ENCODE measurements around the gene KIF26A.

Gene KIF26A

DNA sequence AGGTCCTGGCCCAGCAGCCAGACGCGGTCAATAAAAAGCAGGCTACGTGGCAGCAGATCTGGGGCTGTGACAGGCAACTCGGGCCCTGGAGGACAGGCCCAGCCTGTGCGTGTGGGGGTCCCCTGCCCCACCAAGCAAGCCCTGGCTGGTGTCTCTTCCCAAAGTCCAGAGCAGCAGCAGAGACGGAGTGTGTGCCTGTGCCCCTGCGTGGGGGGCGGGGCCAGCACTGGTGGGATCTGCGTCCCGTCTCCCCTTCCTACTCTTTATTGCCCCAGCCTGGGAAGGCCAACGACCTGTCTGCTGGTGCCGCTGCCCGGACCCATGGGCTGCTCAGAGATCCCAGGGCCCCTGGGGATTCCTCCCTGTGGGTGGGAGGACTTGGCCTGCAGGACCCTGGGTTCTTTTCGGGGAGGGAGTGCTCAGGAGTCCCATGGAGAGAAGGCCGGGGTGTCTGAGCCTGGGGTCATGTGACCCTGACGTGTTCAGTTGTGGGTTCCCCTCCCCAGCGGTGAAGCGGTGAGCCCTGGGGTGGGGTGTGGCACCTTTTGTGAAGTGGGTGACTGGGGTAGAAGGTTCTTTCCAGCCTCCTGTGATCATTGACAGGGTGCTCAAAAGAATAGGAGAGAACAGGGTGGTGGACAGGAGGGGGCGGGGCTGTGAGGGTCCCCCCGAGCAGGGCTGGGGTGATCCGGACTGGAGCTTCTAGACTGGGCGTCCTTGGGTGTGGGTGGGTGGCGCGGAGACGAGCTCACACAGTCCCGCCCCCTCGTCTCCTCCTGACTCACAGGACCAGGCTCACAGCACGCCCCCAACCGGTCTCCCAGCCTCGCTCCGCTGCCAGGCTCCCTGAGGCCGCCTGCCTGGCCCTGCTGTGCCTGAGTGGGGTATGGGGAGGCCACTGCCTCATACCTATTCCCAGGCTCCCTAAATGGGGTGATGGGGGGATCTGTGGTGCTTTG lies 30.5 kb upstream of the KIF26A start:
- H3K27ac ChIP-seq = no peak overlapping the region
- TF ChIP-seq, protein P1, sequence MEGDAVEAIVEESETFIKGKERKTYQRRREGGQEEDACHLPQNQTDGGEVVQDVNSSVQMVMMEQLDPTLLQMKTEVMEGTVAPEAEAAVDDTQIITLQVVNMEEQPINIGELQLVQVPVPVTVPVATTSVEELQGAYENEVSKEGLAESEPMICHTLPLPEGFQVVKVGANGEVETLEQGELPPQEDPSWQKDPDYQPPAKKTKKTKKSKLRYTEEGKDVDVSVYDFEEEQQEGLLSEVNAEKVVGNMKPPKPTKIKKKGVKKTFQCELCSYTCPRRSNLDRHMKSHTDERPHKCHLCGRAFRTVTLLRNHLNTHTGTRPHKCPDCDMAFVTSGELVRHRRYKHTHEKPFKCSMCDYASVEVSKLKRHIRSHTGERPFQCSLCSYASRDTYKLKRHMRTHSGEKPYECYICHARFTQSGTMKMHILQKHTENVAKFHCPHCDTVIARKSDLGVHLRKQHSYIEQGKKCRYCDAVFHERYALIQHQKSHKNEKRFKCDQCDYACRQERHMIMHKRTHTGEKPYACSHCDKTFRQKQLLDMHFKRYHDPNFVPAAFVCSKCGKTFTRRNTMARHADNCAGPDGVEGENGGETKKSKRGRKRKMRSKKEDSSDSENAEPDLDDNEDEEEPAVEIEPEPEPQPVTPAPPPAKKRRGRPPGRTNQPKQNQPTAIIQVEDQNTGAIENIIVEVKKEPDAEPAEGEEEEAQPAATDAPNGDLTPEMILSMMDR (conservative IDR thresholded peaks at IDR 0.05) = no peak
- TF ChIP-seq ZFX (IDR thresholded peaks at IDR 0.05) = no peak

DNA sequence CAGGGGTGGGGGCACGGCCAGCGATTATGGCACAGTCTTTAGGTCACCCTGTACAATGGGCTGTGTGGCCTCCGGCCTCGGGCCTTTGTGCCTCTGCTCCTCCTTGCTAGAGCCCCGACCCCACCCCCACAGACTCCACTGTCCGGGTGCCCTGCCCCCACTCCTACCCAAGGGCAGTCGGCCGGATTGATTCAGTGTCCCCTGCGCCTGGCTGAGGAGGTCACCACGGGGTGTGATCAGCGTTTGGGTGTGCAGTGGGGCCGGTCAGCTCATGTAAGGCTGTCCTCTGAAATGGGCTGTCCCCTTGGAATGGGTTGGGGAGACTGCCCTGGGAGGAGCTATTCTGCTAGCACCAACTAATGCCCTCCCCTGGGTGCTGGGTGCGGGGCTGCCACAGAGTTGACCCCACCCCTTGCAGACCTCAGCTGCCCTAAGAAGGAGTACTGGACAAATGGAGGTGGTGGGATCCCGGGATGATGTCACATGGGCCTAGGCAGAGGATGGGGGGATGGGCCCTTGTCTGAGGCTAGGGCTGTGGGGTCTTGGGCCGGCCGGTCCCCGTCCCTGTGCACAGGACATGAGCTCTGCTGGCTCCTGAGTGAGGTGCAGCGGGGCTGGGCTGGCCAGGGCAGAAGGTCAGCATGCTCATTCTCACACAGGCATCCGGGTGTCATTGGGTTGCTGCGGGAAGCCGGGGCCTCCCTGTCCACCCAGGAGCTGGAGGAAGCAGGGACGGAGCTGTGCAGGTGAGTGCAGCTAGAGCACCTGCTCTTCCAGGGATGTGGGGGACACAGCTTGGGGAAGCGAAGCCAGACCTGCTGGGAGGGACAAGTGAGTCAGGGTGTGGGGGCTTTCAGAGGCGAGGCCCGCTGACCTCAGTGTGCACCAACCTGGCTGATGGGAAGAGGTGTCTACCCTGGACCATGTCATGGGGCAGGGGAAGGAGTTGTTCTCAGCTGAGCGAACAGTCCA lies 29.5 kb upstream of the KIF26A start:
- H3K27ac ChIP-seq = no peak overlapping the region
- TF ChIP-seq, protein P1 (conservative IDR thresholded peaks at IDR 0.05) = no peak
- no peak for TF ChIP-seq ZFX (IDR thresholded peaks at IDR 0.05)

DNA sequence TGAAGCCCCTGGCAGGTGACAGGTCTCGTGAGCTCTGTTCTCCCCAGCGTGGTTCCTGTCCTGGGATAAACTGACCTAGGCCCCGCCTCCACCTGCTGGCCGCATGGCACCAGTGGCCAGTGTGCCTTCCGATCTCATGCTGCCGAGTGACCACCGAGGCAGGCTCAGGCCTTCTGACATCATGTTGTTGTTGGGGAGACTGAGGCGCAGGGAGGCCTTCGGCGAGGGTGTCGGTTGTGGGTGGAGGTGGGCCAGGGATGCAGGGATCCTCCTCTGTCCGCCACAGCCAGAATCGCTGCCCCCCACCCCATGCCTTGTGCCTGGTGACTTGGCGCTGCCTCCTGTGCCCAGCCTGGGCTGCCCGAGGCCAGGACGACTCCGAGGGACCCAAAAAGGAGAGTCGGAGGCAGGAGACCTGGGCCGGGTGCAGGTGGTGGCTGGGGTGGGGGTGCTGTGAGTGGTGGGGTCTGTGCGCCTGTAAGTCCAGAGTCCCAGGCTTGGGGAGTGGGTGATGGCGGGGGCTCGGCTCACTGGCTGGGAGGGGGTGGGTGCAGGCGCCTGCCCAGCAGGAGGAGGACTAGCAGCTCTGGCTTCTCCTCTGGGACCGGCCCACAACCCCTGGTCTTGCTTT lies 28.5 kb upstream of the KIF26A start:
- H3K27ac ChIP-seq = no peak overlapping the region
- TF ChIP-seq ZFX (IDR thresholded peaks at IDR 0.05) = no peak
- TF ChIP-seq, protein P1 (conservative IDR thresholded peaks at IDR 0.05) = no peak

DNA sequence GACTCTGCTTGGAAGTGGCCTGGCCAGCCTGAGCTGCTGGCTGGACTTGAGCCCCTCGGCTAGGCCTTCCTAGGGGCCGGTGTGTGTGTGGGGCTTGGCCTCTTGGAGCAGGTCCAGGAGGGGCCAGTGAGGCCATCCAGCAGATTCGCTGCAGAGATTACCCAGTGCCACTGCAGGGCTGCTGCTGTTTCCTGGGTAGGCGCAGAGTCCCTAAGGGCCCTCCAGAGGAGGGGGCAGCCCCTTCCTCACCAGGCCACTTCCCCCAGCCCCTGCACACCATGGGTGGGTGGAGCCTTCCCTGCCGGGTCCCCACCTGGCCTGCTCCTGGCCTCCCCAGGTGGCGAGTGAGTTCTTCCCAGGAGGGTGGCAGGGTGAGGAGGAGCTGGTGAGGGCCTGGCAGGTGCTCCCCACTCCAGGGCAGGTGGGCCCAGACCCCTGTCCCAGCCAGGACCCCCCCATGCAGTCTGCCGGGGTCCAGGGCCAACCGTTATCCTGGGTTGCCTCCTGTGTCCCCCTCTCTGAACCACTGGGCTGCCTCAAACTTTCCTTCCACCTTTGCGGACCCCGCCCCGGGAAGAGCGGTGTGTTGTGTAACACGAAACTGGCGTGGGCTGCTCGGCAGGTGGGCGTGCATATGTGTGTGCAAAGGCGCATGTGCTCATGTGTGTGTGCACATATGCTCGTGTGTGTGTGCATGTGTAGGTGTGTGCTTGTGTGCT lies 27.7 kb upstream of the KIF26A start:
- H3K27ac ChIP-seq = no peak overlapping the region
- TF ChIP-seq ZFX (IDR thresholded peaks at IDR 0.05) = no peak
- TF ChIP-seq, protein P1 (conservative IDR thresholded peaks at IDR 0.05) = no peak

DNA sequence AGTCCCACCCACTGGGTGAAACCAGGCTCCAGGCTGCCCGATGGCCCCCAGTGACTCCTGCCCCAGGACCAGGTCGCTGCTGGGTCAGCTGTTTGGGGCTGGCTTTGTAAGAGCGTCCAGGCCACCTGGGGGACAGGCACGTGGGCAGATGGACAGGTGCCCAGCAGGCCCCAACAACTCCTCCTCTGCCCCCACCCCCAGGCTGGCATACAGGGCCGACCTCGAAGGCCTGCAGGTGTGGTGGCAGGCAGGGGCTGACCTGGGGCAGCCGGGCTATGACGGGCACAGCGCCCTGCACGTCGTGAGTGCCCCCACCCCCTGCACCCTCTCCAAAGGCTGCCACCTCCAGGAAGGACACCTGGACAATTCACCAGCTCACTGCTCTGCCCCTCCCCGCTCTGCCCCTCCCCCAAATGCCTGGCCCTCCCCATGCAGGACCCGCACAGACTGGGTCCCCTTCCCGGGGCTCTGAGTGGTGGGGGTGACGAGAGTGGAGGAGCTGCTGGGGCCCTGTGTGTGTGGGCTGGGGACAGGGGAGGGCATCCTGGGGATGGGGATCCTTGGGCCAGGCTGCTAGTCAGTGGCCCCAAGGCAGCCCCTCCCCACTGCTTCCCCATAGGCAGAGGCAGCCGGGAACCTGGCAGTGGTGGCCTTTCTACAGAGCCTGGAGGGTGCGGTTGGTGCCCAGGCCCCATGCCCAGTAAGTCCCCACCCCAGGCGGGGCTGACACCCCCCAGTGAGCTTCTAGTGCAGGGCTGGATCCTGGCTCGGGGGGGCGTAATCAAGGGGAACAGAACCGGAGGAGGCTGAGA lies 26.9 kb upstream of the KIF26A start:
- TF ChIP-seq, protein P1 (conservative IDR thresholded peaks at IDR 0.05) = no peak
- no peak for TF ChIP-seq ZFX (IDR thresholded peaks at IDR 0.05)
- H3K27ac ChIP-seq = no peak overlapping the region

DNA sequence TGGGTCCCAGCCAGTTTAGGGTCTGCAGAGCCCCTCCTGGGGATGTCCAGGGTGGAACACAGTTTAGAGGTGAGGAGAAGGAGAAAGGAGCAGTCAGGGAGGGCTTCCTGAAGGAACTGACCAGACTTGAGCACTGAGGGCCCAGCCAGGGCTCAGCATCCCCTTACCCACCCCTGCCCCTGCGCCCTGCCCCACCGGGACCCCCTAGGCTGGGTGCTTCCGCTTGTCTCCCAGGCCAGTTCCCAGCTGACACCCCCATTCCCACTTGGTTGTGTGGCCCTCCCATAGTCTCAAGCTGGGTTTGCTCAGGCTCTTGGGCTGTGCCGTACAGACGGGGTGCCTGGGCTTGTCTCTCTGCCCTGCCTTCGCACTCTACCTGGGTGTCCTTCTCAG lies 26.3 kb upstream of the KIF26A start:
- TF ChIP-seq, protein P1 (conservative IDR thresholded peaks at IDR 0.05) = no peak
- TF ChIP-seq ZFX (IDR thresholded peaks at IDR 0.05) = no peak
- no peak overlapping the region for H3K27ac ChIP-seq
